ENCODE measurements around the gene FRY. TPM values are rescaled to one million over a fixed set of nuclear protein-coding genes. Genes with fewer than 3 reads are reported as not detected.

FRY gene
- total and polyA plus RNA-seq, 2 donors from 2014 or later = 21.8 to 69.5 TPM

- no peak for DNase-seq
- H3K9me3 ChIP-seq (ENCODE audit: control insufficient read depth in 2 of 3, insufficient read depth in 1 of 3, low read length in 3 of 3) = no peaks in the 10 kb centered on the region
- no peak overlapping the region for H3K9ac ChIP-seq (ENCODE audit: low read length in 3 of 3)
- no peaks in the 10 kb centered on the region for H3K4me1 ChIP-seq (ENCODE audit: control insufficient read depth in 2 of 3, insufficient read depth in 2 of 3, low read depth in 1 of 3, low read length in 3 of 3)
- no peak overlapping the region for H3K4me3 ChIP-seq (ENCODE audit: low read length in 3 of 3)
- H3K27ac ChIP-seq (ENCODE audit: low read depth in 2 of 2, low read length in 2 of 2) = no peak overlapping the region
- H3K27me3 ChIP-seq (ENCODE audit: control insufficient read depth, insufficient read depth, low read length) = no peaks in the 10 kb centered on the region
- intact Hi-C loops (cut with DNase I) = no loop called here
- FAIRE-seq = no peak
- no peaks in the 10 kb centered on the region for H3K36me3 ChIP-seq (ENCODE audit: control insufficient read depth in 2 of 3, insufficient read depth in 3 of 3, low read length in 3 of 3)
- TF ChIP-seq, protein P1, sequence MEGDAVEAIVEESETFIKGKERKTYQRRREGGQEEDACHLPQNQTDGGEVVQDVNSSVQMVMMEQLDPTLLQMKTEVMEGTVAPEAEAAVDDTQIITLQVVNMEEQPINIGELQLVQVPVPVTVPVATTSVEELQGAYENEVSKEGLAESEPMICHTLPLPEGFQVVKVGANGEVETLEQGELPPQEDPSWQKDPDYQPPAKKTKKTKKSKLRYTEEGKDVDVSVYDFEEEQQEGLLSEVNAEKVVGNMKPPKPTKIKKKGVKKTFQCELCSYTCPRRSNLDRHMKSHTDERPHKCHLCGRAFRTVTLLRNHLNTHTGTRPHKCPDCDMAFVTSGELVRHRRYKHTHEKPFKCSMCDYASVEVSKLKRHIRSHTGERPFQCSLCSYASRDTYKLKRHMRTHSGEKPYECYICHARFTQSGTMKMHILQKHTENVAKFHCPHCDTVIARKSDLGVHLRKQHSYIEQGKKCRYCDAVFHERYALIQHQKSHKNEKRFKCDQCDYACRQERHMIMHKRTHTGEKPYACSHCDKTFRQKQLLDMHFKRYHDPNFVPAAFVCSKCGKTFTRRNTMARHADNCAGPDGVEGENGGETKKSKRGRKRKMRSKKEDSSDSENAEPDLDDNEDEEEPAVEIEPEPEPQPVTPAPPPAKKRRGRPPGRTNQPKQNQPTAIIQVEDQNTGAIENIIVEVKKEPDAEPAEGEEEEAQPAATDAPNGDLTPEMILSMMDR (IDR thresholded peaks at IDR 0.05; ENCODE audit: borderline replicate concordance, extremely low read depth, insufficient read depth) = no peak
These were observed 103.4 kb downstream of the FRY start for GRCh38 chr13:32135056-32135390.

DNA sequence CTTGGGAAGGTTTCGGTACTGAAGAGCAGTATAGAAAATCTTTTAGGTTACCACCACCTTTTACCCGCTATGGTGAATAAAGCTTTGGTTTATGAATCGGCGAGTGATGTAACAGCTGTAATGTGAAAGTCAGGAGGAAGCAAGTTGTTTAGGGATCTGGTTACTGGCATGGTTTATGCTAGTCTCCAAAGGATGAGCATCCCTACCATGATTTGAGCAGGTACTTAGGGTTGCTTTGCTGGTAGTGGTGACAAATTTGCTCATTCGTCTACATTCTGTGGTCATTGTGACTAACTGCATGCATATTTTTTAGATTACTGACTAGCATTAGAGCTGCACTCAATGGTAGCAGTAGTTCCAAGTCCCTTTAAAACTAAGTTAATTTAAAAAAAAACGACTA lies 104.1 kb downstream of the FRY start:
- no peak for DNase-seq
- H3K9ac ChIP-seq (ENCODE audit: low read length in 3 of 3) = no peak overlapping the region

GRCh38 chr13:32136061-32136460 lies 104.5 kb downstream of the FRY start:
- FAIRE-seq (no peak), DNase-seq (no peak)
- Histone ChIP-seq H3K9ac (ENCODE audit: low read length in 3 of 3) (no peak overlapping the region), H3K27ac (ENCODE audit: low read depth in 2 of 2, low read length in 2 of 2) (no peak overlapping the region), H3K9me3 (ENCODE audit: control insufficient read depth in 2 of 3, insufficient read depth in 1 of 3, low read length in 3 of 3) (no peaks in the 10 kb centered on the region), H3K27me3 (ENCODE audit: control insufficient read depth, insufficient read depth, low read length) (no peaks in the 10 kb centered on the region), H3K4me3 (ENCODE audit: low read length in 3 of 3) (no peak overlapping the region), H3K4me1 (ENCODE audit: control insufficient read depth in 2 of 3, insufficient read depth in 2 of 3, low read depth in 1 of 3, low read length in 3 of 3) (no peaks in the 10 kb centered on the region), H3K36me3 (ENCODE audit: control insufficient read depth in 2 of 3, insufficient read depth in 3 of 3, low read length in 3 of 3) (no peaks in the 10 kb centered on the region)
- TF ChIP-seq, protein P1 (IDR thresholded peaks at IDR 0.05; ENCODE audit: borderline replicate concordance, extremely low read depth, insufficient read depth) = no peak
- intact Hi-C loops (cut with DNase I) = no loop called here

More for the DNA sequence above, 104.1 kb downstream of the FRY start:
- FAIRE-seq = no peak
- TF ChIP-seq, protein P1 (IDR thresholded peaks at IDR 0.05; ENCODE audit: borderline replicate concordance, extremely low read depth, insufficient read depth) = no peak
- H3K9me3 ChIP-seq (ENCODE audit: control insufficient read depth in 2 of 3, insufficient read depth in 1 of 3, low read length in 3 of 3) = no peaks in the 10 kb centered on the region
- H3K27ac ChIP-seq (ENCODE audit: low read depth in 2 of 2, low read length in 2 of 2) = no peak overlapping the region
- intact Hi-C loops (cut with DNase I) = no loop called here
- H3K4me3 ChIP-seq (ENCODE audit: low read length in 3 of 3) = no peak overlapping the region
- H3K36me3 ChIP-seq (ENCODE audit: control insufficient read depth in 2 of 3, insufficient read depth in 3 of 3, low read length in 3 of 3) = no peaks in the 10 kb centered on the region
- no peaks in the 10 kb centered on the region for H3K4me1 ChIP-seq (ENCODE audit: control insufficient read depth in 2 of 3, insufficient read depth in 2 of 3, low read depth in 1 of 3, low read length in 3 of 3)
- H3K27me3 ChIP-seq (ENCODE audit: control insufficient read depth, insufficient read depth, low read length) = no peaks in the 10 kb centered on the region

GRCh38 chr13:32136716-32137115 lies 105.1 kb downstream of the FRY start:
- FAIRE-seq (no peak), DNase-seq (no peak)
- TF ChIP-seq, protein P1 (IDR thresholded peaks at IDR 0.05; ENCODE audit: borderline replicate concordance, extremely low read depth, insufficient read depth) = no peak
- H3K4me1 ChIP-seq (ENCODE audit: control insufficient read depth in 2 of 3, insufficient read depth in 2 of 3, low read depth in 1 of 3, low read length in 3 of 3) = no peaks in the 10 kb centered on the region
- H3K27me3 ChIP-seq (ENCODE audit: control insufficient read depth, insufficient read depth, low read length) = no peaks in the 10 kb centered on the region
- H3K4me3 ChIP-seq (ENCODE audit: low read length in 3 of 3) = no peak overlapping the region
- no peaks in the 10 kb centered on the region for H3K9me3 ChIP-seq (ENCODE audit: control insufficient read depth in 2 of 3, insufficient read depth in 1 of 3, low read length in 3 of 3)
- H3K27ac ChIP-seq (ENCODE audit: low read depth in 2 of 2, low read length in 2 of 2) = no peak overlapping the region
- H3K9ac ChIP-seq (ENCODE audit: low read length in 3 of 3) = no peak overlapping the region
- no peaks in the 10 kb centered on the region for H3K36me3 ChIP-seq (ENCODE audit: control insufficient read depth in 2 of 3, insufficient read depth in 3 of 3, low read length in 3 of 3)
- intact Hi-C loops (cut with DNase I) = no loop called here

All from kidney (tissue), 14 donors.